Esophagus muscularis mucosa (tissue), 3 donors: Measurements from ENCODE around the gene HHIP.

ENCODE experiments used
- CTCF ChIP-seq, 3 experiments: fragments of 200-600 bp in 2 of 3; fragments of 450-650 bp in 1 of 3; sonication (generic) in 2 of 3; IDR thresholded peaks; one replicate each; pipeline ENCODE4 v1.5.1; 2017 to 2019; ENCODE audit warnings: antibody characterized with exemption in 3 of 3, mild to moderate bottlenecking in 2 of 3, moderate library complexity in 1 of 3
- POLR2AphosphoS5 ChIP-seq, 2 donors: sonication (generic); formaldehyde crosslinking; IDR thresholded peaks; one replicate each; pipeline ENCODE4 v1.6.1; 2017; ENCODE audit warnings: antibody characterized with exemption in 2 of 2

GRCh38 chr4:144689125-144689524 is 43.2 kb downstream of the HHIP start:
- TF ChIP-seq CTCF (IDR thresholded peaks at IDR 0.05) (no peak), POLR2AphosphoS5 (IDR thresholded peaks at IDR 0.05) (no peak)
